WTC11 (cell line): ENCODE measurements around the gene LAMA2.

Source experiments
- ATF1 ChIP-seq: sonication (generic); formaldehyde crosslinking; IDR thresholded peaks from 2 replicates; pipeline ENCODE4 v1.8.1; 2023; ENCODE audit warnings: mild to moderate bottlenecking, moderate library complexity, missing genetic modification reagents
- CTCF ChIP-seq: fragments of 200-600 bp; IDR thresholded peaks from 2 replicates; pipeline ENCODE4 v1.8.0; 2022; ENCODE audit warnings: antibody characterized with exemption
- HMGXB4 ChIP-seq: sonication (generic); formaldehyde crosslinking; IDR thresholded peaks from 2 replicates; pipeline ENCODE4 v1.8.1; 2023; ENCODE audit warnings: mild to moderate bottlenecking, moderate library complexity, missing genetic modification reagents
- IRF2 ChIP-seq: sonication (generic); formaldehyde crosslinking; IDR thresholded peaks from 2 replicates; pipeline ENCODE4 v1.8.0; 2022; ENCODE audit warnings: low read depth, missing genetic modification reagents, borderline replicate concordance
- MAX ChIP-seq: sonication (generic); formaldehyde crosslinking; IDR thresholded peaks from 2 replicates; pipeline ENCODE4 v1.8.0; 2022; ENCODE audit warnings: mild to moderate bottlenecking, missing genetic modification reagents
- MYBL2 ChIP-seq: sonication (generic); formaldehyde crosslinking; IDR thresholded peaks from 2 replicates; pipeline ENCODE4 v1.8.1; 2023; ENCODE audit warnings: mild to moderate bottlenecking, moderate library complexity, missing genetic modification reagents
- PREB ChIP-seq: sonication (generic); formaldehyde crosslinking; IDR thresholded peaks from 2 replicates; pipeline ENCODE4 v1.8.1; 2022; ENCODE audit warnings: mild to moderate bottlenecking, missing genetic modification reagents, moderate library complexity, borderline replicate concordance
- PRRX2 ChIP-seq: fragments of 250-450 bp; sonication (Bioruptor Pico); IDR thresholded peaks from 2 replicates; pipeline ENCODE4 v1.8.0; 2021; ENCODE audit warnings: mild to moderate bottlenecking
- TP53 ChIP-seq: sonication (generic); formaldehyde crosslinking; IDR thresholded peaks from 2 replicates; pipeline ENCODE4 v1.8.1; 2023; ENCODE audit warnings: mild to moderate bottlenecking, missing genetic modification reagents

- TF ChIP-seq PREB (CRISPR knock-in tag) (no peak), CTCF (no peak), PRRX2 (CRISPR knock-in tag) (no peak), MAX (no peak), ATF1 (CRISPR knock-in tag) (no peak), MYBL2 (no peak), TP53 (CRISPR knock-in tag) (no peak), HMGXB4 (CRISPR knock-in tag) (no peak), IRF2 (CRISPR knock-in tag) (no peak)
Measured at GRCh38 chr6:129451187-129451586, 568.2 kb downstream of the LAMA2 start.
